HEK293 (cell line): ENCODE results near the gene PRR29.

Experiments
- CTCF ChIA-PET: fragments of 350-600 bp; formaldehyde crosslinking; extraction: SDS; loops from one replicate; lab custom pipeline; 2021; ENCODE audit warnings: antibody characterized with exemption; lab: Yijun Ruan, JAX
- POLR2A ChIA-PET: fragments of 300-600 bp; formaldehyde crosslinking; extraction: SDS; loops from one replicate; lab custom pipeline; 2020; ENCODE audit warnings: antibody characterized with exemption, inconsistent platforms; lab: Yijun Ruan, JAX
- H3K27ac ChIP-seq: fragments of 200-500 bp; sonication (Bioruptor generic); 2 replicates; pipeline ENCODE4 v1.5.1; 2014; ENCODE audit warnings: low read depth, low read length, control low read depth, inconsistent platforms; ENCODE audit errors: extremely low read depth
- H3K36me3 ChIP-seq, 2 experiments: fragments of 200-500 bp in 1 of 2; sonication (Bioruptor generic) in 1 of 2; 1 replicate in 1 of 2; 2 replicates in 1 of 2; pipeline ENCODE4 v1.5.1; 2014 to 2017; ENCODE audit warnings: inconsistent platforms in 2 of 2, low read length in 2 of 2; ENCODE audit not compliant: control insufficient read depth in 2 of 2, insufficient read depth in 1 of 2
- H3K4me1 ChIP-seq: fragments of 200-500 bp; sonication (Bioruptor generic); 2 replicates; pipeline ENCODE4 v1.5.1; 2014; ENCODE audit warnings: mild to moderate bottlenecking, low read length, inconsistent platforms; ENCODE audit not compliant: control insufficient read depth, insufficient read depth
- H3K4me3 ChIP-seq: 2 replicates; pipeline ENCODE4 v1.5.1; 2011; ENCODE audit warnings: low read depth, mild to moderate bottlenecking, control low read depth, low read length, moderate library complexity
- H3K9me3 ChIP-seq: fragments of 200-500 bp; sonication (Bioruptor generic); 2 replicates; pipeline ENCODE4 v1.5.1; 2014; ENCODE audit warnings: low read depth, low read length, inconsistent platforms; ENCODE audit not compliant: control insufficient read depth, insufficient read depth
- HOXD13 ChIP-seq: sonication (generic); formaldehyde crosslinking; IDR thresholded peaks from 2 replicates; pipeline ENCODE4 v1.8.0; 2022; ENCODE audit warnings: missing genetic modification reagents, borderline replicate concordance
- MZF1 ChIP-seq: fragments of 450-650 bp; formaldehyde crosslinking; IDR thresholded peaks from 2 replicates; pipeline ENCODE4 v1.5.1; 2017; ENCODE audit warnings: missing biosample characterization, missing genetic modification characterization, borderline replicate concordance
- WT1 ChIP-seq: fragments of 450-650 bp; formaldehyde crosslinking; IDR thresholded peaks from 2 replicates; pipeline ENCODE4 v1.5.1; 2016; ENCODE audit warnings: missing biosample characterization, missing genetic modification characterization
- YY2 ChIP-seq: fragments of 450-650 bp; formaldehyde crosslinking; IDR thresholded peaks from 2 replicates; pipeline ENCODE4 v1.5.1; 2016; ENCODE audit warnings: missing biosample characterization, missing genetic modification characterization
- ZNF140 ChIP-seq: fragments of 450-650 bp; formaldehyde crosslinking; IDR thresholded peaks from 2 replicates; pipeline ENCODE4 v1.5.1; 2016; ENCODE audit warnings: missing biosample characterization, missing genetic modification characterization
- ZNF223 ChIP-seq: fragments of 450-650 bp; formaldehyde crosslinking; IDR thresholded peaks from 2 replicates; pipeline ENCODE4 v1.5.1; 2016; ENCODE audit warnings: missing biosample characterization, missing genetic modification characterization
- ZNF341 ChIP-seq: fragments of 450-650 bp; formaldehyde crosslinking; IDR thresholded peaks from 2 replicates; pipeline ENCODE4; 2016; ENCODE audit warnings: low read depth, missing biosample characterization, missing genetic modification characterization
- ZNF514 ChIP-seq: fragments of 450-650 bp; formaldehyde crosslinking; IDR thresholded peaks from 2 replicates; pipeline ENCODE4 v1.5.1; 2016; ENCODE audit warnings: missing biosample characterization, missing genetic modification characterization
- ZNF521 ChIP-seq: fragments of 450-650 bp; formaldehyde crosslinking; IDR thresholded peaks from 2 replicates; pipeline ENCODE4 v1.5.1; 2017; ENCODE audit warnings: missing biosample characterization, mild to moderate bottlenecking, missing genetic modification characterization
- ZNF548 ChIP-seq: fragments of 450-650 bp; formaldehyde crosslinking; IDR thresholded peaks from 2 replicates; pipeline ENCODE4 v1.5.1; 2016; ENCODE audit warnings: missing biosample characterization, missing genetic modification characterization
- ZNF585B ChIP-seq: fragments of 450-650 bp; formaldehyde crosslinking; IDR thresholded peaks from 2 replicates; pipeline ENCODE4 v1.5.1; 2016; ENCODE audit warnings: missing biosample characterization, missing genetic modification characterization
- ZNF626 ChIP-seq: fragments of 450-650 bp; sonication (Bioruptor Pico); formaldehyde crosslinking; IDR thresholded peaks from 2 replicates; pipeline ENCODE4 v1.5.1; 2018; ENCODE audit warnings: missing biosample characterization, missing genetic modification characterization, inconsistent platforms
- ZNF747 ChIP-seq: fragments of 450-650 bp; formaldehyde crosslinking; IDR thresholded peaks from 2 replicates; pipeline ENCODE4 v1.5.1; 2016; ENCODE audit warnings: missing biosample characterization, missing genetic modification characterization
- ZNF777 ChIP-seq: fragments of 450-650 bp; formaldehyde crosslinking; IDR thresholded peaks from 2 replicates; pipeline ENCODE4 v1.5.1; 2017; ENCODE audit warnings: missing biosample characterization, missing genetic modification characterization, borderline replicate concordance
- ZXDB ChIP-seq: fragments of 450-650 bp; formaldehyde crosslinking; IDR thresholded peaks from 2 replicates; pipeline ENCODE4 v1.5.1; 2016; ENCODE audit warnings: missing biosample characterization, missing genetic modification characterization
- TF ChIP-seq, protein P1 (sequence below): fragments of 450-650 bp; formaldehyde crosslinking; IDR thresholded peaks from 2 replicates; pipeline ENCODE4 v1.5.1; 2016; ENCODE audit warnings: missing biosample characterization, missing genetic modification characterization, low read depth
- TF ChIP-seq, protein P2 (sequence below): fragments of 450-650 bp; formaldehyde crosslinking; IDR thresholded peaks from 2 replicates; pipeline ENCODE4 v1.5.1; 2016; ENCODE audit warnings: missing biosample characterization, missing genetic modification characterization
- TF ChIP-seq, protein P3 (sequence below): fragments of 450-650 bp; formaldehyde crosslinking; optimal IDR thresholded peaks from 2 replicates; pipeline ENCODE3; 2016; ENCODE audit warnings: missing biosample characterization, mild to moderate bottlenecking, missing genetic modification characterization

PRR29 gene

DNA sequence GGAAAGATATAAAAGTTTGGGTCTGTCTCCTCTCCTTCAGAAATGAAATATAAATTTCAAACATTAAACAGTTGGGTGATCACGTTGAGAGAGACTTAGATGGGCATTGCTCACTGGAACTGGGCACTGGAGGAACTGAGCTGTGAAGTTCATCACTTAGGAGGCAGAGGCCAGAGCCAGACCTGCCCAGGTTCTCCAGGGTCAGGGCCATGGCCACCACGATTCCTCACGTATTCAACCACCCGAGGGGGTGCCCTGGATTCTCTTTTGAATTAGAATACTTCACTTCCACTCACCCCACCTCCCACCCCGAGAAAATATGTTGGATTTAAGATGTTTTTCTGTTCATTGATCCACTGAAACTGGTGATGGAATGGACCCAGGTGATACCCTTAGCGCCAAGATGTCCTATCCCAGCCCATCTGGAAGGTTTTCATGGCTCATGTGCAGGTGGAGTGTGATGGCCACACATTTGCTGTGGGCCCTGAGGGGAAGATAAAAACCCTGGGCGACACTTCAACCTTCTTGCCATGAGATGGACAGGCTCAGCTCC is 6.1 kb downstream of the PRR29 start:
- no peaks in the 10 kb centered on the region for H3K36me3 ChIP-seq
- H3K27ac ChIP-seq = no peak overlapping the region
- ChIA-PET CTCF (no interaction called here), POLR2A (no interaction called here)
- TF ChIP-seq ZNF341 (tag by site-specific recombination) = no peak
- no peak for TF ChIP-seq MZF1 (tag by site-specific recombination)
- H3K4me3 ChIP-seq = no peak overlapping the region
- no peaks in the 10 kb centered on the region for H3K9me3 ChIP-seq
- no peaks in the 10 kb centered on the region; the same call in 1 of the 2 replicates for H3K4me1 ChIP-seq

DNA sequence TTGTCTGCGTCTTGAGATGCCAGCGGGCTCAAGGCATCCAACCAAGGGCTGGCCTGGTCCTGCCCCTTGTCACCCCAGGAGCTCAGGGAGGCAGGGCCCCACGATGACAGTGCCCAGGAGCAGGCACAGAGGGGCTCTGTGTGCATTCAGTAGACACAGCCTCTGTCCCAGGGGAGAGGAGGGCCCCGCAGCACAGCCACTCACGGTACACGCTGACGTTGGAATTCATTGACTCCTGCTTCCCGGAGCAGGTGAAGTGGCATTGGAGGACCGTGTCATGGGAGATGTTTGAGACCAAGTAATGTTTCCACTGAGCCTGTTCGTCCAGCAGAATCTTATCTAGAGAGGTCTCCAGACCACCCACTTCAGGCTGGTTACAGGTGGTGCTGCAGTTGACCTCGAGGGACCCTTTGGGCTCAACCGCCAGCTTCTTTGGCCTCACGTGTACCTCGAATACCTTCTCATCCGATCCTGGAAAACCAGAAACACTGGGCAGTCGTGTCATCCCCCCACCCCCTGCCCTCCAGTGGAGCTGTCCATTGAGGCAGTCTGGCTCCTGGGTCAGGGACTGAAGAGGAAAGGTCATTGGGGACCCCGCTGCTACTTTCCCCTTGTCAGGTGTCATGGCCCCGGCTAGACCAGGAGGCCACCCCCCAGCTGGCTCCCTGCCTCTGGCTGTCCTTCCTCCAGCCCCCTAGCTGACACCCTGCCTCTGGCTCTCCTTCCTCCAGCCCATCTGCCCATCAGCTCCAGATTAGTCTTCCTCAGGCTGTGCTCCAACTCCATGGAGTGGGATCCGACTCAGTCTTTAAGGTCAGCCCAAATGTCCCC is 7.0 kb downstream of the PRR29 start:
- Histone ChIP-seq H3K4me1 (no peaks in the 10 kb centered on the region; the same call in 1 of the 2 replicates), H3K36me3 (no peaks in the 10 kb centered on the region), H3K4me3 (no peak overlapping the region), H3K9me3 (no peaks in the 10 kb centered on the region), H3K27ac (no peak overlapping the region)
- ChIA-PET POLR2A (no interaction called here), CTCF (interaction anchor here (0.6 to 1.2 kb wide), 4 partner anchors 12 to 579 kb away, joined by 3 to 6 read pairs (median 3); no protein-coding TSS in a partner anchor)
- TF ChIP-seq ZNF777 (tag by site-specific recombination) = no peak
- TF ChIP-seq HOXD13 (CRISPR knock-in tag) = no peak
- TF ChIP-seq ZNF585B = no peak
- TF ChIP-seq, protein P1, sequence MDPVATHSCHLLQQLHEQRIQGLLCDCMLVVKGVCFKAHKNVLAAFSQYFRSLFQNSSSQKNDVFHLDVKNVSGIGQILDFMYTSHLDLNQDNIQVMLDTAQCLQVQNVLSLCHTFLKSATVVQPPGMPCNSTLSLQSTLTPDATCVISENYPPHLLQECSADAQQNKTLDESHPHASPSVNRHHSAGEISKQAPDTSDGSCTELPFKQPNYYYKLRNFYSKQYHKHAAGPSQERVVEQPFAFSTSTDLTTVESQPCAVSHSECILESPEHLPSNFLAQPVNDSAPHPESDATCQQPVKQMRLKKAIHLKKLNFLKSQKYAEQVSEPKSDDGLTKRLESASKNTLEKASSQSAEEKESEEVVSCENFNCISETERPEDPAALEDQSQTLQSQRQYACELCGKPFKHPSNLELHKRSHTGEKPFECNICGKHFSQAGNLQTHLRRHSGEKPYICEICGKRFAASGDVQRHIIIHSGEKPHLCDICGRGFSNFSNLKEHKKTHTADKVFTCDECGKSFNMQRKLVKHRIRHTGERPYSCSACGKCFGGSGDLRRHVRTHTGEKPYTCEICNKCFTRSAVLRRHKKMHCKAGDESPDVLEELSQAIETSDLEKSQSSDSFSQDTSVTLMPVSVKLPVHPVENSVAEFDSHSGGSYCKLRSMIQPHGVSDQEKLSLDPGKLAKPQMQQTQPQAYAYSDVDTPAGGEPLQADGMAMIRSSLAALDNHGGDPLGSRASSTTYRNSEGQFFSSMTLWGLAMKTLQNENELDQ (tag by site-specific recombination) = no peak
- no peak for TF ChIP-seq ZNF626 (tag by site-specific recombination)
- no peak for TF ChIP-seq YY2 (tag by site-specific recombination)
- no peak for TF ChIP-seq ZNF521 (tag by site-specific recombination)
- TF ChIP-seq ZNF548 (tag by site-specific recombination) = no peak
- TF ChIP-seq, protein P2, sequence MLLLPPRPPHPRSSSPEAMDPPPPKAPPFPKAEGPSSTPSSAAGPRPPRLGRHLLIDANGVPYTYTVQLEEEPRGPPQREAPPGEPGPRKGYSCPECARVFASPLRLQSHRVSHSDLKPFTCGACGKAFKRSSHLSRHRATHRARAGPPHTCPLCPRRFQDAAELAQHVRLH (tag by site-specific recombination) = no peak
- TF ChIP-seq WT1 (tag by site-specific recombination) = no peak
- TF ChIP-seq ZNF514 (tag by site-specific recombination) = no peak
- TF ChIP-seq ZNF223 (tag by site-specific recombination) = no peak
- TF ChIP-seq ZXDB (tag by site-specific recombination) = no peak
- TF ChIP-seq, protein P3, sequence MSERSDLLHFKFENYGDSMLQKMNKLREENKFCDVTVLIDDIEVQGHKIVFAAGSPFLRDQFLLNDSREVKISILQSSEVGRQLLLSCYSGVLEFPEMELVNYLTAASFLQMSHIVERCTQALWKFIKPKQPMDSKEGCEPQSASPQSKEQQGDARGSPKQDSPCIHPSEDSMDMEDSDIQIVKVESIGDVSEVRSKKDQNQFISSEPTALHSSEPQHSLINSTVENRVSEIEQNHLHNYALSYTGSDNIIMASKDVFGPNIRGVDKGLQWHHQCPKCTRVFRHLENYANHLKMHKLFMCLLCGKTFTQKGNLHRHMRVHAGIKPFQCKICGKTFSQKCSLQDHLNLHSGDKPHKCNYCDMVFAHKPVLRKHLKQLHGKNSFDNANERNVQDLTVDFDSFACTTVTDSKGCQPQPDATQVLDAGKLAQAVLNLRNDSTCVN = no peak
- no peak for TF ChIP-seq ZNF747 (tag by site-specific recombination)
- no peak for TF ChIP-seq ZNF140 (tag by site-specific recombination)
